ENCODE data around the gene LAYN. TPM values are rescaled to one million over a fixed set of nuclear protein-coding genes. Genes with fewer than 3 reads are reported as not detected.

The LAYN gene
- total and polyA plus RNA-seq, 12 donors: 1.6 to 4.9 (median 4.0) TPM

DNA sequence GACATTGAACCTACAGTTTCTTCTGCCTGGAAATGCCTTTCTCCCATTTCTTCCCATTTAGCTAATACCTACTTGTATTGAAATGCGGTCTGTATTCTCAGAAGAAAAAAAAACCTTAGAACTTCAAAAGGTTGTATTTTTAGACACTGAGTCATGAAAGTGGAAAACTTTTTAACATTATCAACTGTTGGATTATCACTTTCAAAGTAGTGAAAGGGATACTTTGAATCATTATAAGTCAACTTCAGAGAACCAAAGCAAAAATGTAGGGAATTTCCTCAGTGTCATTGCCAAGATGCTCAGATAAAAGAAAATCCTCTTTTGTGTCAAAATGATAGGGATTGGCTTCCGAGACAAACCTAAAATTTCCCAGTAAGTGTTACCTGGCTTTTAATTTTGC lies 19.4 kb upstream of the LAYN start:
- no peak overlapping the region for H3K4me3 ChIP-seq
- 57 to 59% methylated on average over 2 of the region's 2 CpGs for WGBS, 2 donors
- no peaks in the 10 kb centered on the region for H3K4me1 ChIP-seq
- intact Hi-C loops (cut with DNase I): no loop called here
- H3K36me3 ChIP-seq: no peaks in the 10 kb centered on the region
- H3K27ac ChIP-seq: no peak overlapping the region
- H3K27me3 ChIP-seq: peaks cover 0 to 4% (median 0%) of the 10 kb centered on the region in 7 donors
- no peaks in the 10 kb centered on the region for H3K9me3 ChIP-seq
- TF ChIP-seq, protein P1, sequence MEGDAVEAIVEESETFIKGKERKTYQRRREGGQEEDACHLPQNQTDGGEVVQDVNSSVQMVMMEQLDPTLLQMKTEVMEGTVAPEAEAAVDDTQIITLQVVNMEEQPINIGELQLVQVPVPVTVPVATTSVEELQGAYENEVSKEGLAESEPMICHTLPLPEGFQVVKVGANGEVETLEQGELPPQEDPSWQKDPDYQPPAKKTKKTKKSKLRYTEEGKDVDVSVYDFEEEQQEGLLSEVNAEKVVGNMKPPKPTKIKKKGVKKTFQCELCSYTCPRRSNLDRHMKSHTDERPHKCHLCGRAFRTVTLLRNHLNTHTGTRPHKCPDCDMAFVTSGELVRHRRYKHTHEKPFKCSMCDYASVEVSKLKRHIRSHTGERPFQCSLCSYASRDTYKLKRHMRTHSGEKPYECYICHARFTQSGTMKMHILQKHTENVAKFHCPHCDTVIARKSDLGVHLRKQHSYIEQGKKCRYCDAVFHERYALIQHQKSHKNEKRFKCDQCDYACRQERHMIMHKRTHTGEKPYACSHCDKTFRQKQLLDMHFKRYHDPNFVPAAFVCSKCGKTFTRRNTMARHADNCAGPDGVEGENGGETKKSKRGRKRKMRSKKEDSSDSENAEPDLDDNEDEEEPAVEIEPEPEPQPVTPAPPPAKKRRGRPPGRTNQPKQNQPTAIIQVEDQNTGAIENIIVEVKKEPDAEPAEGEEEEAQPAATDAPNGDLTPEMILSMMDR (IDR thresholded peaks at IDR 0.05): no peak
- DNase-seq (no peak), ATAC-seq (no peak)

DNA sequence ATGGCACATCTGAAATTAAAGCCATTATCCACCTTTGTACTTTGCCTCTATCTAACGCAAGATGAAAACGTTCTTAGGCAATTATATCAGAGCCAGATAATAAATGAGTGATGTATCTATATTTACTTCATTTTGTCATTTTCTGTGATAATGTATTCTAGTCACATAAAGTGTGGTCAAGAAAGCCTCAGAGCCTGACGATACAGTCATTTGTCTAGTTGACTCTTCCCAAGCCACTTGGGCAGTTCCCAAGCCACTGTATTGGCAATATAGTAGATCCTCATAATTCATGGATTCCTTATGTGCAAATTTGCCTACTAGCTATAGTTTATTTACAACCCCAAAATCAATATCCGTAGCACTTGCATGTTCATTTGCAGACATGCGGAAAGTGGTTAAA lies 18.1 kb upstream of the LAYN start:
- Histone ChIP-seq H3K27ac (no peak overlapping the region), H3K9me3 (no peaks in the 10 kb centered on the region), H3K4me1 (no peaks in the 10 kb centered on the region), H3K4me3 (no peak overlapping the region), H3K27me3 (peaks cover 0 to 4% (median 0%) of the 10 kb centered on the region in 7 donors), H3K36me3 (no peaks in the 10 kb centered on the region)
- intact Hi-C loops (cut with DNase I): no loop called here
- no peak for ATAC-seq
- DNase-seq: no peak
- TF ChIP-seq, protein P1 (IDR thresholded peaks at IDR 0.05): no peak
- WGBS, 2 donors: 83 to 84% methylated on average over 5 of the region's 5 CpGs

DNA sequence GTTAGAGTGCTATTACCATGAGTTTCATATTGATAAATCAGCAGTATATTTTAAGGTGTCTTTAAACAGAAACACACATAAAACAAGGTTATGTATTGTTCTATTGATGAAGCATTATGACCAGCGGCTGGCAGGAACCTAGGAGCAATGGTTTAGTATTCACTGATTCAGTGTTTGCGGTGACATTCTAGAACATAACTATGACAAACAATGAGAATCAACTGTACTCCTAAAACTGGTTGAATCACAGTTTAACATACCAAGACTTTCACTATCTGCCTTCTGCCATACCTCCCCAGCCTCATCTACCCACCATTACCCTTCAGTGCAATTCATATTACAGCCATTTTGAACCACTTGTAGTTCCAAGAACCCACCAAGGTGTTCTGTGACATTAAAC lies 17.2 kb upstream of the LAYN start:
- DNase-seq (no peak), ATAC-seq (no peak)
- no peaks in the 10 kb centered on the region for H3K36me3 ChIP-seq
- H3K27ac ChIP-seq: no peak overlapping the region
- intact Hi-C loops (cut with DNase I): no loop called here
- H3K9me3 ChIP-seq: no peaks in the 10 kb centered on the region
- 95 to 98% methylated on average over 2 of the region's 2 CpGs for WGBS, 2 donors
- no peaks in the 10 kb centered on the region for H3K4me1 ChIP-seq
- H3K4me3 ChIP-seq: no peak overlapping the region
- TF ChIP-seq, protein P1 (IDR thresholded peaks at IDR 0.05): no peak
- H3K27me3 ChIP-seq: peaks cover 0 to 4% (median 0%) of the 10 kb centered on the region in 7 donors

DNA sequence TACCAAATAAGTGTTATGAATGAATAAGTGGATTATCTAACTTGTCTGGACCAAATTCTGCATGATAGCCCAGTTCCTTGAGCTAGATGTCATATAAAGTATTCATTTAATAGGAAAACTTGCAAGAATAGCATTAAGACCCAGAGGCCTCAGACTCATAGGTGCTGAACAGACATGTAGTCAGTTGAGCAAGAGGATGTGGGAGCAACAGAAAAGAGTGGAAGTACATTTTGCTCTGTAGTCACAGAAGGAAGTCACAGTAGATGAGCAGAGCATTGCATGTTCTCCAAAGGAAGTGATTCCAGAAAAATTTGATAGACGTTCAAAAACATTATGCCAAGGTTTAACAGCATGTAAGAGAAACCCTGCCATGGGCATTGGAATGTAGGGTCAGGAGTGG lies 16.5 kb upstream of the LAYN start:
- 43 to 57% methylated on average over 1 of the region's 1 CpG for WGBS, 2 donors
- no peak for ATAC-seq

More for the DNA sequence above, 16.5 kb upstream of the LAYN start:
- TF ChIP-seq, protein P1 (IDR thresholded peaks at IDR 0.05): no peak
- Histone ChIP-seq H3K27me3 (peaks cover 0 to 4% (median 0%) of the 10 kb centered on the region in 7 donors), H3K27ac (no peak overlapping the region), H3K4me3 (no peak overlapping the region), H3K9me3 (no peaks in the 10 kb centered on the region), H3K4me1 (no peaks in the 10 kb centered on the region), H3K36me3 (no peaks in the 10 kb centered on the region)
- DNase-seq: no peak
- intact Hi-C loops (cut with DNase I): no loop called here
